Natural killer cell treated with Interleukin-12 subunit alpha and Interleukin-12 subunit beta and Interleukin-15 and Interleukin-18, amount 100 ng/mL, for 72 hours (primary cell): ENCODE measurements around the gene NAT8L. TPM values are rescaled to one million over a fixed set of nuclear protein-coding genes. Genes with fewer than 3 reads are reported as not detected.
A peak's percentile ranks its signal among the peaks of the same experiment; 100 is the strongest.

Experiments
- ATAC-seq, 2 donors: fragments of 150-1000 bp; cut with Tn5 transposase in 1 of 2; sonication (Bioruptor Pico), chemical (Tn5 transposase) in 1 of 2; 2 replicates each; pipeline ENCODE4 v1.10.0; 2021
- DNase-seq: peaks from one replicate; pipeline ENCODE4 v3.0.0; 2022; ENCODE audit warnings: low spot score
- H3K27ac Mint-ChIP-seq, 2 donors: 1 replicate in 1 of 2; 2 replicates in 1 of 2; pipeline ENCODE4 v1.8.0; 2022; ENCODE audit warnings: mixed read lengths in 2 of 2, mild to moderate bottlenecking in 1 of 2, moderate library complexity in 1 of 2
- H3K27me3 Mint-ChIP-seq, 2 donors: 1 replicate in 1 of 2; 2 replicates in 1 of 2; pipeline ENCODE4 v1.8.0; 2022; ENCODE audit warnings: mixed read lengths in 2 of 2
- H3K36me3 Mint-ChIP-seq: one replicate; pipeline ENCODE4 v1.8.0; 2022; ENCODE audit warnings: mixed read lengths
- H3K4me1 Mint-ChIP-seq, 2 donors: 1 replicate in 1 of 2; 2 replicates in 1 of 2; pipeline ENCODE4 v1.8.0; 2022; ENCODE audit warnings: low read depth in 2 of 2, mixed read lengths in 2 of 2, mild to moderate bottlenecking in 1 of 2
- H3K4me3 Mint-ChIP-seq: one replicate; pipeline ENCODE4 v1.8.0; 2022; ENCODE audit warnings: mixed read lengths
- H3K9me3 Mint-ChIP-seq: 2 replicates; pipeline ENCODE4 v1.8.0; 2022; ENCODE audit warnings: mixed read lengths
- total RNA-seq, 2 donors: library from RNA; stranded (reverse); gene quantifications; one replicate each; pipeline ENCODE4 v1.2.3, GENCODE V29; 2022

NAT8L gene
- total RNA-seq, 2 donors from 2014 or later: 0.05 to 0.08 TPM

DNA sequence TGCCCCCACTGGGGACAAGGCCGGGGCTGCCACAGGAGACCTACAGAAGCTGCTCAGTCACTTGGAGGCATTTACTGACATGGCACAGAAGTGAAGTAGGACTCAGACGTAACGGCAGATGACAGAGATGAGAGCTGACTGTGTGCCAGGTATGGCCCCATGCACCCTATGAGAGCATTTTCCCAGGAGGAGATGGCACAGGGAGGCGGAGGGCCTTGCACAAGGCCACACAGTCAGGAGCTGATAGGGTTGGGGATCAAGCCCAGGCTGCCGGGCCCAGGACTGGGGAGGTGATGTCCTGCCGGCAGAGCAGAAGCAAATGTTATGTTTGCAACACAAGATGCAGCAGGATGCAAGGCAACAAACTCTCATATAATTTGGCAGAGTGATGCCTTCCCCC, 34.1 kb downstream of the NAT8L start:
- no peak for ATAC-seq
- Mint-ChIP-seq H3K4me1 (no peaks in the 10 kb centered on the region), H3K27ac (no peak overlapping the region), H3K9me3 (peaks cover 2% of the 10 kb centered on the region), H3K4me3 (no peak overlapping the region), H3K36me3 (peaks cover 9% of the 10 kb centered on the region), H3K27me3 (peaks cover 5 to 6% of the 10 kb centered on the region in 2 donors)
- no peak for DNase-seq

DNA sequence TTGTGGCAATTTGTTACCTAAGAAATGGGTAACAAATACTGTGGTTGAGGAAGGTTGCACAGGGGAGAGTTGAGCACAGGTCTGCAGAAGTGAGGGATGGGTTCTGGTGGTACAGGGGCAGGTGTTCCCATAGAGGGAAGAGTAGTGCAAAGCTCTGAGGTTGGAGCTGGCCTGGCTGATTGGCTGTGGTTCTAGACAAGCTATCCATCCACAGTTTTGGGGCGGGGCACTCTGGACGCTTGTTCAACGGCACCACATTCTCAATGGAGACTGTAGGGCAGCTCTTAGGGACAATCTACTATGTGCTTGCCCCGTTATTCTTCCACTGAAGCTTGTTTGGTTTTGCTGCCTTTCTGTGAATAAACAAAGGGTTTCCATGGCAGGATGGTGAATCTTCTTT, 35.4 kb downstream of the NAT8L start:
- H3K4me1 Mint-ChIP-seq: no peaks in the 10 kb centered on the region
- no peak overlapping the region for H3K4me3 Mint-ChIP-seq
- peaks cover 2% of the 10 kb centered on the region for H3K9me3 Mint-ChIP-seq
- ATAC-seq: no peak
- DNase-seq: no peak
- no peak overlapping the region for H3K27ac Mint-ChIP-seq
- peaks cover 9 to 13% of the 10 kb centered on the region in 2 donors for H3K27me3 Mint-ChIP-seq
- peaks cover 9% of the 10 kb centered on the region for H3K36me3 Mint-ChIP-seq

DNA sequence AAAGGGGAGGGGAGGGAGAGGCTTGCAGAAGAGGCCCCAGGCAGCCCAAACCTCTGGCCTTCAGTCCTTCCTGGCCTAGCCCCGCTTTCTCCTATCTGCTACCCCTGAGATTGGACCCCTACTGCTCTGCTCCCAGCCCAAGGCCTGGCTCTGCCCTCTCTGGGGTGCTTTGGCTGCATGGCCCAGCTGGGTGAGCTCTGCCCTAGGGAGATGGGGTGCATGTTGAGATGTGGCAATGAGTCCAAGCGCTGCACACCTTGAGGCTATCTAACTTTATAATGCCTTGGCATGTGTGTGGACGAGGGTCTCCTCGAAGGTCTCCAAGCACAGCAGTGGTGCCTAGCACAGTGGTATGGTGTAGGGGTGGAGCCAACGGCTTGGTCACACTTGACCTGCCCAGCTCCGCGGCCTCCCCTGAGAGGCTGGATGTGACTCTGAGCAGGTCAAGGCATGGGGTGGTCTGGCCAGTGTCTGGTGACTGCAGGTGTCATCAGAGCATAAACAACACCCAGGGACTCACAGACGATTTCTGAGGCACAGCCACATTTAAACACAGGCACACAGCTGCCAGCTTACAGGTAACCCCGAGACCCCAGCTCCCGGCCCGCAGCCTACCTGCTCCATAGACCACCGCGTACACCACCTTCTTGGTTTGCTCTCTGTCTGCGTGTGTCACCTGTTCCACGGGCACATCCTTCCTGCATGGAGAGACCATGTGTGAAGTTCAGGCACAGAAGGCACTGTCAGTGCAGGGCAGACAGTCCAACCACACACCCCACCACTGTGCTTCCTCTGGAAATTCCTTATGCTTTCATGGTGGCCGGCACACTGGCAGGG, 36.3 kb downstream of the NAT8L start:
- no peak overlapping the region for H3K4me3 Mint-ChIP-seq
- peaks cover 6 to 12% of the 10 kb centered on the region in 2 donors for H3K27me3 Mint-ChIP-seq

GRCh38 chr4:2096073-2096609, 37.0 kb downstream of the NAT8L start:
- H3K9me3 Mint-ChIP-seq: peaks cover 4% of the 10 kb centered on the region
- H3K4me3 Mint-ChIP-seq: no peak overlapping the region

More for the DNA sequence above, 36.3 kb downstream of the NAT8L start:
- Mint-ChIP-seq H3K9me3 (peaks cover 2% of the 10 kb centered on the region), H3K36me3 (peaks cover 9% of the 10 kb centered on the region), H3K4me1 (no peaks in the 10 kb centered on the region), H3K27ac (no peak overlapping the region)
- DNase-seq (no peak), ATAC-seq (peak; percentile 28 to 54)

DNA sequence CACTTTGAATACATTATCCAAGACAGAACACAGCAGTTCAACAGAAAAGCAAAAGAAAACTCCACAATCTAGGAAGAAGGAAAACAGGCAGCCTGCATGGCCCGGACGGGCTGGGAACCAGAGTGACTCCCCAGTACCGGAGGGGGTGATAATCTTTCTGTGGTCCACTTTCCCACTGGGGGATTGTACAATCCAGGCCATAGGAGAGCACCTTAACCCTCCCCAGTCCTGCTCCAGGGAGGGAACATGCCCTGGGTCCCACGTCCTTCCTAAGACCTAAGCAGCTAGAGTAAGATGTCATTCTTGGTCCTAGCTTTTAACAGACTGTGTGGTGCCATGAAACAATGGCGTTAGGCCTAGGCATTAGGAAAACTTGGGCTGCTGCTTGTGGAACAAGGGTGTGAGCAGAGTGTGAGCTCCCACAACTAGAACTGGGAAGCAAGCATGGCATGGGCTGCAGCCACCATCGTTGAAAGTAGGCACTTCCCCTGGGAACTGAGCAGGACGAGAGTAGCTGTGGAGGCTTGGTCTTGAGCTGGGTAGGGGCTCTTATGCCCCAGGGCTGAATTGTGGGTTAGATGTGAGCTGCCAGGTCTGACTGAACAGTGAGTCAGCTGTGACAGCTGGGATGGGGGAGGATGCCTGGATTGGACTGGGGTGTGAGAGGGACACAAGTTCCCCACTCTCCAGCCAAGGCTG, 42.4 kb downstream of the NAT8L start:
- Mint-ChIP-seq H3K4me3 (no peak overlapping the region), H3K27me3 (peaks cover 10 to 18% of the 10 kb centered on the region in 2 donors), H3K27ac (no peak overlapping the region), H3K36me3 (peaks cover 20% of the 10 kb centered on the region), H3K9me3 (peaks cover 18% of the 10 kb centered on the region), H3K4me1 (peaks cover 0 to 8% of the 10 kb centered on the region in 2 donors)
- ATAC-seq (no peak), DNase-seq (no peak)

More at GRCh38 chr4:2096073-2096609, 37.0 kb downstream of the NAT8L start:
- DNase-seq (no peak), ATAC-seq (no peak)
- Mint-ChIP-seq H3K36me3 (peaks cover 9% of the 10 kb centered on the region), H3K27me3 (peaks cover 9 to 18% of the 10 kb centered on the region in 2 donors), H3K27ac (no peak overlapping the region), H3K4me1 (no peaks in the 10 kb centered on the region)

DNA sequence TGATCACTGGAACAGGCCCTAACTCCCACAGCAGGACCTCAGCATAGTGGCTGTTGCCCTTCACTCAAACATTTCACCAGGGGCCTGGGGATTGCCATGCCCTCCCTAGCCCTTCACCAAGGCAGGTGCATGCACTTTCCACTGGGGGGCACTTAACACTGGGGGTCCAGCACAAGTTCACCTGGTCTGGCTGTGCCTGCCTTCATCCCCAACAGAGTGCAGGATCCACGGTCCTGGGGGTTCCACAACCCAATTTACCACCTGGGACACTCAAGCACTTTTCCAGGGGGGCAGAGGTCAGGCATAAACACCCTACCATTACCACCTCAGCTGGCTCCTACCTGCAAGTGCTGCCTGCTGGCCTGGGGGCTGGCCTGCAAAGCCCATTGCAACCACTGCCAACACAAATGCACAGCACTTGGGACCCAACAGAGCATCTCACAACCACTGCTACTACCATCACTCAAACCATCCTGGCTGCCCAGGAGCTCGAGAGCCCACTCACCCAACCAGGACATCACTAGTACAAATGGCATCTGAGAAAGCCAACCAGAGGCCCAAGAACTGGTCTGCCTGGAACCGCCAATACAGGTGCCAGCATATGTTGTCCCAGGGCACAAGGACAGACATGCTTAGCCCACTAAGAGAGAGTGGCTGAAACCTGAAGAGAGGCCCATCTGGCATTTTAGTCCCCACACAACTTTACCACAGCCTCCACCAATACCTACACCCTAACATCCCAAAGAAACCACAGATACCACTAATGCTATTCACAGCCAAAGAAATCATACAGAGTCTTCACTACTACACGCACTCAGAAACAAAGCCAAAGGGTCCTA, 43.1 kb downstream of the NAT8L start:
- Mint-ChIP-seq H3K27ac (no peak overlapping the region), H3K9me3 (peaks cover 15% of the 10 kb centered on the region), H3K36me3 (peaks cover 15% of the 10 kb centered on the region), H3K4me3 (no peak overlapping the region), H3K27me3 (peaks cover 10 to 18% of the 10 kb centered on the region in 2 donors), H3K4me1 (peaks cover 0 to 8% of the 10 kb centered on the region in 2 donors)
- ATAC-seq (peak in 1 of 2 donors; percentile 24), DNase-seq (no peak)

DNA sequence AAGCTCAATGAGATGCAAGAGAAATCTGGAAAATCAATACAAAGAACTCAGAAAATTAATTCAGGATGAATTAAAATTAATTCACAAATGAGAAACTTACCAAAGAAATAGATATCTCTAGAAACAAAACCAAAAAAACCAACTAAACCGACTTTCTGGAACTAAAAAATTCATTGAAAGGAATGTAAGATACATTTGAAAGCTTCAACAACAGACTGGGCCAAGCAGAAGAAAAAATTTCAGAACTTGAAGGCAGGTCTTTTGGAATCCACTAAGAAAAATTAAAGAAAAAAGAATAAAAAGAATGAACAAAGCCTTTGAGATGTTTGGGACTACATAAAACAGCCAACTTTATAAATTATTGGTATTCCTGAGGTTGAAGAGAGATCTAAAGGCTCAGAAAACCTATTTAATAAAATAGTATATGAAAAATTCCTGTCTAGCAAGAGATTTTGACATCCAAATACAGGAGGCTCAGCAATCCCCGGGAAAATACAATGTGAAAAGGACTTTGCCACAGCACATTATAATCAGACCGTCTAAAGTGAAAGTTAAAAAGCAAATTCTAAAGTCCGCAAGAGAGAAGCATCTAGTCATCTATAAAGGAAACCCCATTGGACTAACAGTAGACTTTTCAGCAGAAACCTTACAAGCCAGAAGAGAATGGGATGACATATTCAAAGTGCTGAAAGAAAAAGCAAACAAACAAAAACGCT, 44.2 kb downstream of the NAT8L start:
- Mint-ChIP-seq H3K9me3 (peaks cover 15% of the 10 kb centered on the region), H3K27me3 (peaks cover 9 to 20% of the 10 kb centered on the region in 2 donors), H3K27ac (no peak overlapping the region), H3K36me3 (peaks cover 15% of the 10 kb centered on the region), H3K4me1 (peaks cover 0 to 8% of the 10 kb centered on the region in 2 donors), H3K4me3 (no peak overlapping the region)
- ATAC-seq (no peak), DNase-seq (no peak)

- Mint-ChIP-seq H3K9me3 (peaks cover 15% of the 10 kb centered on the region), H3K4me3 (no peak overlapping the region), H3K27ac (no peak overlapping the region), H3K4me1 (peaks cover 0 to 8% of the 10 kb centered on the region in 2 donors), H3K27me3 (peaks cover 9 to 26% of the 10 kb centered on the region in 2 donors), H3K36me3 (peaks cover 15% of the 10 kb centered on the region)
- no peak for DNase-seq
- no peak for ATAC-seq
These were observed 44.9 kb downstream of the NAT8L start for GRCh38 chr4:2103843-2104547.

GRCh38 chr4:2104556-2105345, 45.6 kb downstream of the NAT8L start:
- no peak for ATAC-seq
- Mint-ChIP-seq H3K9me3 (peaks cover 15% of the 10 kb centered on the region), H3K27ac (no peak overlapping the region), H3K4me1 (peaks cover 0 to 8% of the 10 kb centered on the region in 2 donors), H3K36me3 (peaks cover 15% of the 10 kb centered on the region), H3K4me3 (no peak overlapping the region), H3K27me3 (peaks cover 9 to 25% of the 10 kb centered on the region in 2 donors)
- DNase-seq: no peak

DNA sequence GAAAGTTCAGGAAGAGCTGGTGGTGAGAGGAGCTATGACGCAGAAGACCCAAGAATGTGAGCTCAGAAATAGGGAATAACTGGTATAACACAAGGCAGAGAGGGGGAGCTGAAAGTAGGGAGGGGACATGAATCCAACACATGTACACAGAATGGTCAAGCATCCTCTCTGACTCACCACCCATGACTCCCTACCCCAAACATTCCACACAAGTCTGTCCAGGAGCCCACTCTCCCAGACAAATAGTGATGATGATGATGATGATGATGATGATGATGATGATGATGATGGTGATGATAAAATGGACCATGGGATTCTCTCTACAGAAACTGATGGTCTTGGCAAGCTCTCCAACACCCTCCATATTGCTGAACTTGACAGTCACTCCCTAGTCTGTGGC, 46.4 kb downstream of the NAT8L start:
- Mint-ChIP-seq H3K36me3 (peaks cover 15% of the 10 kb centered on the region), H3K4me3 (no peak overlapping the region), H3K4me1 (peaks cover 0 to 8% of the 10 kb centered on the region in 2 donors), H3K27ac (no peak overlapping the region), H3K9me3 (peaks cover 15% of the 10 kb centered on the region), H3K27me3 (peaks cover 16 to 28% of the 10 kb centered on the region in 2 donors)
- ATAC-seq (no peak), DNase-seq (no peak)

DNA sequence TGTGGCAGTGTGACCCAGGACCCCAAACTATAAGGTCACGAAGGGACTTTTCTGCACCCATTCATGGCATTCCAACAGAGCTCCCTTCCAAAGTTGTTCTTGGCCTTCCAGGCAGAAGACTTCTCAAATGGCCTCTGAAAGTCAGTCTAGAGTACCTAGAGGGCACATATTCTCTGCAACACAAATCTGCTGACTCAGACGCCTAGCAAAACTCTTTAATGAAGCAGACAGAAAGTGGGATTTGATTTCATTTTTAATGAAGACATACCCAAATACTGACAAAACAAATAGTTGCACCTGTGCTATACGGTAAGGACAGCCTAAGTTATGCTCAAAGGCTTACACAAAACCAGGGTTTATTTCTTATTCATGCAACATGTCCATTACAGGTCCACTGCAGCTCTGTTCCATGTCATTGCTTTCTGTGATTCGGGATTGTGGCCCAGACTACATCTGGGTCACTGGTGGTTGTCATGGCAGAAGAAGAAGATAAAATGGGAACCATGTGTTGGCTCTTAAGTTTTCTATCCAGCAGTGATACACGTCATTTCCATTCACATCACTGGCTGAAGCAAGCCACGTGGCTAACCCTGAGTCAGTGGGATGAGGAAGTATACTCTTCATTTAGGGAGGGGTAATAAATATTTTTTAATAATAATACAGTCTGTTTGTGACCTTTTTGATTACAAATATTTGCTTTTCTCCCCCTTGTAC, 57.7 kb downstream of the NAT8L start:
- no peak overlapping the region for H3K27ac Mint-ChIP-seq
- no peak overlapping the region for H3K4me3 Mint-ChIP-seq
- peaks cover 2 to 6% of the 10 kb centered on the region in 2 donors for H3K27me3 Mint-ChIP-seq
- ATAC-seq (no peak), DNase-seq (no peak)
- no peaks in the 10 kb centered on the region for H3K4me1 Mint-ChIP-seq
- H3K36me3 Mint-ChIP-seq: no peaks in the 10 kb centered on the region
- H3K9me3 Mint-ChIP-seq: no peaks in the 10 kb centered on the region
